Measurements from ENCODE around the gene PDE8B.

PDE8B gene

DNA sequence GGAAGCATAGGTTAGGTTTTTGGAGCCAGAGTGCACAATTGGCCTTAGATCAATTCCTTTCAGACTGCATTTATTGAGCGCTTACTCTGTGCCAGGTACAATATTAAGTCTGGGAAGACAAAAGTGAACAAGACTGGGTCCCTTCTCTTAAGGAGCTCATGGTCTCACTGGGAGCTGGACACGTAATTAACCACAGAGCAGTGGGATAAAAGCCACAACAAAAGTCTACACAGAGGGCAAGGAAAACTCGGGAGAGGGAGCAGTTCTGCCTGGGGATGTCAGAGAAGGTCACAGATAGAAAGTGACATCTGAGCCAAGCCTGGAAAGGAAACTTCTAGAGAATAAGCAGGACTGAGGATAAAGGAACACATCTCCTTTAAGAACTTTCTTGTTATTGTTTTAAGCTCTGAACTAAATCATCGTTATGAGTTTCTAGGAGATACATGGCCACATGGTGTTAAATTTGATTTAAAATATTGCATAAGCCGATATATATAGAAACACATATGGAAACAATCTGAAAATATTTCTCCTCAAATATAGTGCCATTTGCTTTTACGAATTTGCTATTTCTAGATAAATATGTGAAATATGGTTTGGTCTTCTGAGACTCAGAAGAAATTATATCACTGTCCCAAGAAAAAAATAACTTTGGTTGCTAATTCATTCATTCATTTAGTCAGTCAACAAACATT lies 40.1 kb upstream of the PDE8B start:
- in situ Hi-C loops (cut with MboI; ENCODE audit: low pct_unique_long_range_greater_than_20kb, low sequenced_read_pairs, unreplicated experiment) = no loop called here
- DNase-seq (ENCODE audit: low spot score) = no peak
- TF ChIP-seq, protein P1, sequence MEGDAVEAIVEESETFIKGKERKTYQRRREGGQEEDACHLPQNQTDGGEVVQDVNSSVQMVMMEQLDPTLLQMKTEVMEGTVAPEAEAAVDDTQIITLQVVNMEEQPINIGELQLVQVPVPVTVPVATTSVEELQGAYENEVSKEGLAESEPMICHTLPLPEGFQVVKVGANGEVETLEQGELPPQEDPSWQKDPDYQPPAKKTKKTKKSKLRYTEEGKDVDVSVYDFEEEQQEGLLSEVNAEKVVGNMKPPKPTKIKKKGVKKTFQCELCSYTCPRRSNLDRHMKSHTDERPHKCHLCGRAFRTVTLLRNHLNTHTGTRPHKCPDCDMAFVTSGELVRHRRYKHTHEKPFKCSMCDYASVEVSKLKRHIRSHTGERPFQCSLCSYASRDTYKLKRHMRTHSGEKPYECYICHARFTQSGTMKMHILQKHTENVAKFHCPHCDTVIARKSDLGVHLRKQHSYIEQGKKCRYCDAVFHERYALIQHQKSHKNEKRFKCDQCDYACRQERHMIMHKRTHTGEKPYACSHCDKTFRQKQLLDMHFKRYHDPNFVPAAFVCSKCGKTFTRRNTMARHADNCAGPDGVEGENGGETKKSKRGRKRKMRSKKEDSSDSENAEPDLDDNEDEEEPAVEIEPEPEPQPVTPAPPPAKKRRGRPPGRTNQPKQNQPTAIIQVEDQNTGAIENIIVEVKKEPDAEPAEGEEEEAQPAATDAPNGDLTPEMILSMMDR (IDR thresholded peaks at IDR 0.05; ENCODE audit: extremely low read depth, insufficient read depth, missing control alignments) = no peak

- DNase-seq (ENCODE audit: low spot score) = no peak
- TF ChIP-seq, protein P1 (IDR thresholded peaks at IDR 0.05; ENCODE audit: extremely low read depth, insufficient read depth, missing control alignments) = no peak
- in situ Hi-C loops (cut with MboI; ENCODE audit: low pct_unique_long_range_greater_than_20kb, low sequenced_read_pairs, unreplicated experiment) = no loop called here
Observed at GRCh38 chr5:77171141-77171910, 39.2 kb upstream of the PDE8B start.

GRCh38 chr5:77172713-77173328 lies 37.7 kb upstream of the PDE8B start:
- TF ChIP-seq, protein P1 (IDR thresholded peaks at IDR 0.05; ENCODE audit: extremely low read depth, insufficient read depth, missing control alignments) = no peak
- DNase-seq (ENCODE audit: low spot score) = no peak
- in situ Hi-C loops (cut with MboI; ENCODE audit: low pct_unique_long_range_greater_than_20kb, low sequenced_read_pairs, unreplicated experiment) = no loop called here

DNA sequence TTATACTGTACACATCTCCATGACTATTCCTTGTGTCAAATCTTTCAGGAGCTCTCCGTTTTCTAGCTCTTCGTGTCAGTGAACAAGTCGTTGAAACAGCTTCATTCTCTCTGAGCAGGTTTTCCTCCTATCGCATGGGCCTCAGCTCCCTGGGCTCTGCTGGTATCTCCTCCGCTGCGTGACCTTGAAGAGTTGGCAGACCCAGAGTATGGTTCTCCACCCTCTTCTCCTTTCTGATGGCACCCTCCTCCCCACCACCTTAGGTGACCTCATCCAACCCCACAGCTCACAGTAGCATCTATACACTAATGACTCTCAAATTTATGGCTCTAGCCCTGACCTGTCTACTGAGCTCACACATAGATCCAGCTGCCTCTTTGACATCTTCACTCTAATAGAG lies 36.0 kb upstream of the PDE8B start:
- in situ Hi-C loops (cut with MboI; ENCODE audit: low pct_unique_long_range_greater_than_20kb, low sequenced_read_pairs, unreplicated experiment) = no loop called here
- TF ChIP-seq, protein P1 (IDR thresholded peaks at IDR 0.05; ENCODE audit: extremely low read depth, insufficient read depth, missing control alignments) = no peak
- DNase-seq (ENCODE audit: low spot score) = no peak

DNA sequence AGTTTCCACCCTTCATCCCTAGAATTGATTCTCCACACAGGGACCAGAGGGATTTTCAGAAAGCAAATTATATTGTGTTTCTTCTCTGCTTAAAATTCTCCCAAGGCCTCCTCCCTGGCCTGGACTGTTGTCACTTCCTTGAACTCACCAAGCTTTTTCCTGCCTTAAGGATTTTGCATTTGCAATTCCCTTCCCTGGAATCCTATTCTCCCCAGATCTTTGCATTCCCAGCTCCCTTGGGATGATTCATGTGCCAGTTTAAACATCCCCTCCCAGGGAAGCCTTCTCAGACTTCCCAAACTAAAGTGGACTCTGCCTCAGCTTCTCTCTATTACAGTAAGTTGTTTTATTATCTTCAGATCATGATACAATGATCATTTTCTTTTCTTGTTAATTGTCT lies 35.2 kb upstream of the PDE8B start:
- TF ChIP-seq, protein P1 (IDR thresholded peaks at IDR 0.05; ENCODE audit: extremely low read depth, insufficient read depth, missing control alignments) = no peak
- no peak for DNase-seq (ENCODE audit: low spot score)
- in situ Hi-C loops (cut with MboI; ENCODE audit: low pct_unique_long_range_greater_than_20kb, low sequenced_read_pairs, unreplicated experiment) = no loop called here

GRCh38 chr5:77176429-77176828 lies 34.1 kb upstream of the PDE8B start:
- in situ Hi-C loops (cut with MboI; ENCODE audit: low pct_unique_long_range_greater_than_20kb, low sequenced_read_pairs, unreplicated experiment) = no loop called here
- DNase-seq (ENCODE audit: low spot score) = no peak
- TF ChIP-seq, protein P1 (IDR thresholded peaks at IDR 0.05; ENCODE audit: extremely low read depth, insufficient read depth, missing control alignments) = no peak

All from GM13977 (cell line).